ENCODE results near the gene LIMK2.
"Not testable (repeated sequence)": the region's sequence is repeated elsewhere in the genome, so short reads cannot be mapped to it uniquely, and the experiment has no call there.

The LIMK2 gene

DNA sequence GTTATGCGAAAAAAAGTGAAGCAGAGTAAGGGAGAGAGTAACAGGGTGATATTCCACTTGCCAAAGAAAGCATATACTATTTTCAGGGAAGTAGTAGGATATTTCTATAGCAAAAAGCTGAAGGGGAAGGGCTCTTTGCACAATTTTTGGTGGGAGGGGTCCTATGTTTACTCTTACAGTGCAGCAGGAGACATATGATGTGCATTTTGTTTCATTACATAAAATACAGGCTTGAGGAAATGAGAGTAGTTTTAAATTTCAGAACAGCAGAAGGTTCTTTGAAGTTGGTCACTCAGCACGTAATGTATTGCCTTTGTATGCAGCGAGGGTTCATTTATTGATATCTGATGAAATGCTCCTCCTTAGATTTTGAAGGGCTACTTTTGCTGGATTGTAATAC is 83.3 kb downstream of the LIMK2 start:
- no peak for DNase-seq

DNA sequence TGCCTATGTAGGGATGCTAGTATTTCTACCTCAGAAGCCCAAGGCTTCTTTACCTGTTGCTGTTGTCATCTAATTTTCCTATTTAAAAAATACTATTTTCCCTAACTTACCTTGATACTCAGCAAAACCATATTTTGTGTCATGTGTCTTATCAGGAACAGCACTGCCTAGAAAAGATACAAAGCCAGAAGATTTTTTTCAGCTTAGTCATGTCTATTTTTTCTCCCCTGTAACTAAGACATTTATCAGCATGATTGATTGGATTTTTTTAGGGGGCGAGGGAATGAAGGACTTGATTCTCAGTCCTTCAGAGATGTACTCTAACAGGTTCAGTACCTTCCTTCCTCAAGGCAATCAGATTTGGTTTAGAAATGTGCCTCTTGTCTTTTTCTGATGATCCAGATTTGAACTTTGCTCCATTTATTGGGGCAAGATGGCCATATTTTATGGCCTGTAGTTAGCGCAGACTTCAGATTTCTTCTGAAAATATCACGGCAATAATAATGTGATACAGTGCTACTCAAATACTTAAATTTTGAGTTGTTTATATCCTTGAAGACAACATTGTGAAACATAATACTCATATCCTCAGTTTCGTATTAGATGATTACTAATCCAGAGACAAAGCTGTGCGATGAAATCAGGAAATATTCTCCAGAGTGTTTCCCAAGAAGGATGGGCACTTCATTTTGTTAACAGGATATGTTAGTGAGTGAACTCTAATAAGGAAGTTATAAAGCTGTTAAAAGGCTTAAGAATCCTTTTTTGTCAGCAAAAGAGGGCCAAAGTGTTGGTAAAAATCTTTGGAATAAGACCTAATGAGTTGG is 83.9 kb downstream of the LIMK2 start:
- no peak for DNase-seq

DNA sequence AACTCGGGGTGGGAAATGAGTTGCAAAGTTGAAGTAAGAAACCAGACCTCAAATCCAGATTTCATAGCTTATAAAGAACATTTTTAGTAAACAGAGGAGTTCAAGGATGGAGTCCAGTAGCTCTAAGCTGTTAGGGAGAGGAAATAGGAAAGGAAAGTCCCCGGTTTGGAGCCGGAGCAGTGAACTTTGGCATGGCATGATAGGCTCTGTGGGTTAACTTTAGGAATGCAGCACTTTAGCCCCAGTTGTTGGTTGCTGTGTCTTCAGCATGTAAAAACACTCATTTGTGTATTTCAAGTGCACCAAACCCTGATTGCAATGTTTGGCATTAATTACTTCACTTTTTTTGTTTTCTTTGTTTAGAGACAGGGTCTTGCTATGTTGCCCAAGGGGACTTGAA is 88.8 kb downstream of the LIMK2 start:
- DNase-seq = no peak

DNA sequence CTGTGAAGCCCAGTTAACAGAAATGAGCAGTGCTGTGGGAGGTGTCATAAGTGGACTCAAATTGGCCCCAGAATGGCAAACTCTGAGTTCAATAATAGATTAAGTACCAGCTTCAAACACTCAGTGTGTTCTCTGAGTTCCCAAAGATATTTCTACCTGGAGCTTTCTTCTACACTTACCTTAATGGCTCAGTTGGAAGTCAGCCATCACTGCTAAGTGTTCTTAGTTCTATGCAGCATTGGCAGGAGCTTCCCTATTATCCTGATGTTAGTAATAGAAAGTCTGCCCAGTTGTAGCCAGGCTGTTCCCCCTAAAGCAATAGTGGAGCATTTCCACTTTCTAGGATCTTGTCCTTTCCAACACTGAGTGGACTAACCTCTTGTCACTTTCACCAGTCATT is 89.9 kb downstream of the LIMK2 start:
- DNase-seq = no peak

DNA sequence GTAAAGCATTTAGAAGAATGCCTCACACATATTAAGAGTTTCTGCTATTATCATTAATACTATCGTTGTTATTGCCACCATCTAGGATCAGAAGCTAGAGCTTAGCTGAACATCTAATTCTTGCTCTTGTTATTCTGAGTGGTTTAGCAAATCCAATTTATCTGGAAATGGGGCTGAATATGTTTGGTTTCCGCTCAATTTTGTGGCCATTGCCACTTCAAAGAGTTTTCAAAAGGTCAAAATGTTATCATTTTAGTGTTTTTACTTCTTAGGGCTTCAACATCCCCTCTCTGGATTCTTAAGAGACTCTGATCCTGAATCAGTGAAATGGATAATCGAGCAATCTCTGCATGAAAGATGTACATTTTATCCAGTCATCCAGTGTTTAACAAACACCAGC is 90.4 kb downstream of the LIMK2 start:
- no peak for DNase-seq

DNA sequence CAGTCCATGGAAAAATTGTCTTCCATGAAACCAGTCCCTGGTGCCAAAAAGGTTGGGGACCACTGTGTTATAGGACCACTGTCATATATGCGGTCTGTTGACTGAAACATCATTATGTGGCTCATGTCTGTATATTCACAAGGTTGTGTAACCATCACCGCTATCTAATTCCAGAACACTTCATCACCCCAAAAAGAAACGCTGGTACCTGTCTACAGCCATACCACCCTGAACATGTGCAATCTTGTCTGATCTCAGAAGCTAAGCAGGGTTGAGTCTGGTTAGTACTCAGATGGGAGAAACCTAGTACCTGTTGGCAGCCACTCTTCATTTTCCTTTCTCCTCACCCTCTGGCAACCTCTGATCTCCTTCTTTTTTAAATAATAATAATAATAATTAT is 93.1 kb downstream of the LIMK2 start:
- no peak for DNase-seq

DNA sequence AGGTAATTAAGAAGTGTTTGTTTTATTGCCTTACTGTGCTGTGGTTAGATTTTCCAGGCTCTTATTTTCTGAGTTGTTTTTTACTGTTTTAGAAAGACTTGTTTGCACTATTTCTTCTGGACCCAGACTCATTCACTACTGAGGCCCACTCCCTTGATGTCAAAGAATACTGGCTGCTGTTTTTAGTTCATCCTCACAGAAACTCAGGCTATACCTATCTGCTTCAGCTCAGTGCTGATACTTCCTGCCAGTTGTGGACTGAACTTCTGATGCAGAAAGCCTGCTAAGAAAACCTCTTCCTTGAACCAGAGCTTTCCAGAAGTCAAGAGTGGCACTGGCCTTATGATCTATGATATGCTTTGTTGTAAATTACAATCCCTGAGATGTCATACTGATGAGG is 96.1 kb downstream of the LIMK2 start:
- no peak for DNase-seq

DNA sequence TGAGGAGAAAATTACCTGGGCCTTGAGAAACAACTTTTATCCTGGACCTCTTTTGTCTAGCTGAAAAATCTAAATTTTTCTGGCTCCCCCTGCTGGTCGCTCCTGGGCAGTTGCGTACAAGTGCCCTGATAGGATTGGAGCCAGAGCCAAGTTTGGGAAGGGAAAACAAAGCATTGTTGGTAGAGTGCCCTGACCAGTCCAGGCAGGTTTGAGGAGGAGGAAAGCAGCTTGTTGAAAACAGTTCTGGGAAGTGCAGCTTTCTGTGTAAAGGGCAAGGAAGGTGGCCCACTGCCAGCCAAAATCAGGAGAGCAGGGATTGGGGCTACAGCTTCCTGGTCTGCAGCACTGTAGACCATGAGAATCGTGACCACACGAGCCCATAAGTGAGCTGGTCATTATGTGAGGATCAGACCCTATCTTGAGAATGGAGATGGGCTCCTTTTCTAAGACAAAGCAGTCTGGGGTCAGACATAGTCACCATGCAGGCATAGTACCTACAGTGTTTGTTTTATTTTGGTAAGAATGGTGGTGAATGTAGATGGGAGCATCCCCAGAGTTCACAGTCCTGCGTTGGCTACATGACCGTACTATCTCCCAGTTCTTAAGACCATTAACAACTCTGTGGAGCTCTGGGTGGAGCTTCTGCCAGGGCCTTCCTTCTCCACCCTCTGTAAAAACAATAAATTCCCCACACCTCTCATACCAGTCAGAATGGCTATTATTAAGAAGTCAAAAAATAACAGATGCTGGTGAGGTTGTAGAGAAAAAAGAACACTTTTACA is 101.5 kb downstream of the LIMK2 start:
- peak; percentile 52 for DNase-seq

DNA sequence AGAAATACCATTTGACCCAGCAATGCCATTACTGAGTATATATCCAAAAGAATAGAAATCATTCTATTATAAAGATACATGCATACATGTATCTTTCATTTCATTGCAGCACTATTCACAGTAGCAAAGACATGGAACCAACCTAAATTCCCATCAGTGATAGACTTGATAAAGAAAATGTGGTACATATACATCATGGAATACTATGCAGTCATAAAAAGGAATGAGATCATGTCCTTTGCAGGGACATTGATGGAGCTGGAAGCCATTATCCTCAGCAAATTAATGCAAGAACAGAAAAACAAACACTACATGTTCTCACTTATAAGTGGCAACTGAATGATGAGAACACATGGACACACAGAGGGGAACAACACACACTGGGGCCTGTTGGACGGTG is 102.1 kb downstream of the LIMK2 start:
- DNase-seq = not testable (repeated sequence)

DNA sequence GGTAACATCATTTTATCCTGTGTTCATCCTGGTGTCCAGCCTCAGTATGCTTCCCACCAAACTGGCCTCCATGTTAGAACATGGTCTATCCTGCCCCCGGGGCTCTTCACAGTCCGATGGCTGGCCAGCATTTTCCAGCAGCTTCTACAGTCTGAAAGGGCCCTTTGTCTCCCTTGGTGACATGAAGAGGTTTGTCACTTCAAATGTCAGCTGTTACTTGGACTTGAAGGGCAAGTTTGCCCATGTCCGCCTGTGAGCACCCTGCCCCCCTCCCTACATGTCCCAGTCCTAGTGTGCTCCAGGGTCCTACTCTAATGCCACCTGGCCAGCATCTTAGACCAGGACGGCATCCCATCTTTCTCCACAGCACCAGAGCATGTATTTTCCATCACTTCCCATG is 109.3 kb downstream of the LIMK2 start:
- DNase-seq = no peak

DNA sequence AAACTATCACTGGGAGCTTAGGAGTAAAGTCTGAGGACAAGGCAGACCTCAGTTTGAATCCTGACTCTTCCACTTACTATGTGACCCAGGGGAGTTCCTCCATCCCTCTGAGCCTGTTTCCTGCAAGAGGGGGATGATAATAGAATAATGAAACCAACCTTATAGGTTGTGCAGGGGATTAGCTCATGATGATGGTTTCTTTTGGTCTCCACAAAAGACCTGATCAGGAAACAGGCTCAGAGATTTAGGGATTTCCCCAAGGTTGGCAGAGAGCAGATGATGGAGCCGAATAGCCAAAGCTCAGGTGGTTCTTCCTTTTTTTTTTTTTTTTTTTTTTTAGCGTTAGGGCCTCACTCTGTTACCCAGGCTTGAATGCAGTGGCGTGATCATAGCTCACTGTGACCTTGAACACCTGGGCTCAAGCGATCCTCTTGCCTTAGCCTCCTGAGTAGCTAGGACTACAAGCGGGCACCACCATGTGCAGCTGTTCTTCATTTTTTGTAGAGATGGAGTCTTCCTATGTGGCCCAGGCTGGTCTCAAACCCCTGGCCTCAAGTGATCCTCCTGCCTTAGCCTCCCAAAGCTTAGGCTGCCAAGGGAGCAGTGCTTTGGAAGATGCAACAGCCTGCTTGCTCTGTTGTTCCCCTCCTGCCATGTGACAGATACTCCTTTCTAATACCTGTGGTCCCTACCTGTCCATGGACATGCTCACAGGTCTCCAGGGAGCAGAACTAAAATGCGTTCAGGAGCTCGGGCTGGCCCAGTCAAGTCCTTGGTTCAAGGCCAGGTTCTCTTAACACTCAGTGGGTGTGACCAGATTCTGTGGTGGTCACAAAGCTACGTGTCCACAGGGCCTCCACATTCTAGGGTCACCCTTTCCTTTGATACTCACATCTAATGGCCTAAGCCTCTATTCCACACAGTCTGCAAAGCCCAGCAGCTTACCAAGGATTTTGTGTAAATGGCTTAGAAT is 111.8 kb downstream of the LIMK2 start:
- no peak for DNase-seq

DNA sequence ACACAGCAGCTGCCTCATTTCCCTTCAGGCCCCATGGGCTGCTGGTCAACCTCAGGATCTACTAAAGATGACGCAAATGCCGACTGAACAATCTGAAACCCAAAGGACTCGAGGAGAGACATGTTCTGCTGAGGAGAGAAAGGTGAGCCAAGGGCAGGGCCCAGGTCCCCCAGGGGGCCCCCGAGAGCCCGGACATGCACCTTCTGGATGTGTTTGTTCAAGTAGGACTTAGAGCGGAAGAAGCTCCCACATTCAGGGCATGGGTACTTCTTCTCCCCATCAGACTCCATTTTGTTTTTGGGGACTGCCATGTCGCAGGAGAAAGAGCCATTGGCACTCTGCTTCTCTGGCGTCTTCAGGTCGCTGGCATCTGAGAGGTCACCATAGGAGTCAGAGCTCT is 114.8 kb downstream of the LIMK2 start:
- no peak for DNase-seq

DNA sequence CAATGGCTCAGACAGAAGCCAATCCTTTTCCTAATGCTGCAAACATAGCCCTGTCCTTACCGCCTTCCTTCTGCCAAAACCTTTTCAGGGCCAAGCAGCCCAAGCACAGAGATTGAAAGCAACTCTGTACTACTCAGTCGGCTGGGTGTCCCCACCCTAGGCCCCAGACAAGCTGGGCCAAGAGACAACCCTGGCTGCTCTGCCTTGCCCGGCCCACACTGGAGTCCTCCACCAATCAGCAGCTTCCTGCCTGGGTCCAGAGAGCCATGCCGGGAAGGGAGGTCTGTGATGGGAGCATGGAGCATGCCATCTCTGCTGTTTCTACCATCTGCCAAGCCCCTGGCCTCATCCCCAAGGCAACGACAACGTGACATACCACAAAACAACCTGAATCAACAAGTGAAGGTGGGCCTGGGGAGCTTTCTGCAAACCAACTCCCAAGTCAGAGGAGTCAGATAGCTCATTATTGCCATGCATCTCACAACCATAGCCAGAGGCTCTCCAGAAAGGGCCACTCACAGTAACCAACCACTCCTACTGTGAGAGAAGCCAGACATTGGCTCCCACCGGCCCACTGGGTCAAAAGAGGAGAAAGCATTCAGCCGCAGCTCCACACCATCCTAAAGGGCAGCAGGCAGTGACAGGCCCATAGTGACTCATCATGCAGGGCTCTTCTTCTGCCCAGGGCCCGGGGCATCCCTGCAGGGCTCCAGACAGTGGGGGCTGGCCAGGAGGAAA is 115.9 kb downstream of the LIMK2 start:
- DNase-seq = no peak

DNA sequence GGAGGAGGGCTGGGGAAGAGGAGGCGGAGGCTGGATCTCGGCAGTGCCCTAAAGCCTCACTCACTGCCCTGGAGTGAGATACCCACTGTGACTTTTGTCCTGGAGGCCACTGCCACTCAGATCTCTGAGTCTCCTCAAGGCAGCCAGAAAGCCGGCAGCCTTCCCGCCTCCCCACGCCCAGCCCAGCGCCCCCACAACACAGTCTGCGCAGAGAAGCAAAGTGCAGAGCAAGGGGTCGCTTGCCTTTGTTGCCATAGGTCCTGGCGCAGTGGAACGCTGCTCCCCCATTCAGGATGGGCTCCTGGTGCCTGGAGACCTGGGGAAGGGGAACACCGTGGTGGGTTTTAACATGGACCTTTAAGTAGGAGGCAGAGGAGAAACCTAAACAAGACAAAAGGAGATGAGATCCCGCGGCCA is 116.5 kb downstream of the LIMK2 start:
- no peak for DNase-seq

DNA sequence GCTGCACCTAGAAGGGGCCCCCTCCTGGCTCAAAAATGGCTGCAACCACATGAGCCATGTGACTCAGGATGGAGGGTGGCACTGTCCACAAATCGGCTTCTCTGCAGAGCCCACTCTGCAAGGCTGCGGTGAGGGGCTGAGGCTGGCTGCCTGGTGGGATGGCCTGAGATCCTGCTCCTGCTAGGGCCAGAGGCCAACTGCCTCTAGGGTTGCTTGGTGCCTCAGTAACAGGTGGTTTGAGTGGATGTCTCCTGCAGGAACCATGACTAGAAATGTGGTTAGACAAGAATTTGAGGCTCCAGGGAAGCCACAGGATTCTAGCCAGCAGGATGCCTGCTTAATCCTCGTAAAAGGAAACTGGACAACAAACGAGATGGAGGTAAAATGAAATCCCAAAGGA is 116.9 kb downstream of the LIMK2 start:
- DNase-seq = no peak

Data from central memory CD4-positive, alpha-beta T cell (primary cell).